ENCODE measurements around the gene MTMR12. TPM values are rescaled to one million over a fixed set of nuclear protein-coding genes. Genes with fewer than 3 reads are reported as not detected.

Gene MTMR12
- total and polyA plus RNA-seq, 2 of the 8 experiments (the other 6 are each of a cell fraction or from before 2014, with no cell fraction given): 19.1 to 59.3 TPM

- no peak overlapping the region for H2AFZ ChIP-seq (ENCODE audit: low read length)
- DNase-seq (ENCODE audit: low read depth in 1 of 2, low spot score in 2 of 2) (no peak), FAIRE-seq (no peak)
- no peak overlapping the region for H3K4me3 ChIP-seq (ENCODE audit: extremely low read depth in 1 of 4, insufficient read depth in 2 of 4, low read depth in 3 of 4, low read length in 4 of 4)
- H3K27ac ChIP-seq (ENCODE audit: low read depth, low read length): no peak overlapping the region
- ChIA-PET CTCF (ENCODE audit: partially characterized antibody) (no interaction called here), POLR2A (ENCODE audit: partially characterized antibody) (interaction anchor here (1.0 kb wide), 1 partner anchor 33 kb away, joined by 3 read pairs; no protein-coding TSS in a partner anchor)
- H3K9me3 ChIP-seq (ENCODE audit: insufficient read depth in 2 of 2, low read depth in 1 of 2, low read length in 1 of 2): peaks cover 0 to 2% of the 10 kb centered on the region in 2 experiments; a peak in 1 of 4 replicates
- no peak overlapping the region for H4K91ac ChIP-seq (replicated peaks; ENCODE audit: insufficient read length, low read length)
- no peak overlapping the region for H3K9ac ChIP-seq (replicated peaks in 1 of 4; ENCODE audit: extremely low read depth in 1 of 4, low read depth in 3 of 4, low read length in 3 of 4)
- no peak overlapping the region for H2BK120ac ChIP-seq (replicated peaks; ENCODE audit: low read depth, low read length)
- H3K14ac ChIP-seq (ENCODE audit: insufficient read length): no peak overlapping the region
- H3K23ac ChIP-seq (ENCODE audit: insufficient read length): no peak overlapping the region
- H2BK15ac ChIP-seq (ENCODE audit: low read length): no peak overlapping the region
- no peaks in the 10 kb centered on the region for H3K23me2 ChIP-seq (ENCODE audit: low read depth, low read length)
- no peak overlapping the region for H2AK5ac ChIP-seq (ENCODE audit: low read depth, low read length)
- H3K4me2 ChIP-seq (ENCODE audit: insufficient read depth in 1 of 2, low read depth in 2 of 2, low read length in 2 of 2): no peak overlapping the region
- no peak overlapping the region for H2BK12ac ChIP-seq (ENCODE audit: low read depth, low read length)
- H4K20me1 ChIP-seq (replicated peaks in 1 of 2; ENCODE audit: control insufficient read depth in 1 of 2, insufficient read depth in 2 of 2, low read length in 2 of 2): no peaks in the 10 kb centered on the region
- no peak overlapping the region for H2BK5ac ChIP-seq (ENCODE audit: low read depth, low read length)
- no peak overlapping the region for H3K18ac ChIP-seq (ENCODE audit: extremely low read depth, low read length)
- TF ChIP-seq NRF1 (IDR thresholded peaks at IDR 0.05; ENCODE audit: low read depth, low read length): no peak
- TF ChIP-seq KDM1A (IDR thresholded peaks at IDR 0.05; ENCODE audit: borderline replicate concordance, low read length): peak; percentile 58
- H3K36me3 ChIP-seq (ENCODE audit: control insufficient read depth in 2 of 4, insufficient read depth in 4 of 4, low read length in 3 of 4): no peaks in the 10 kb centered on the region
- H4K8ac ChIP-seq (ENCODE audit: extremely low read depth, insufficient read depth, low read length): no peak overlapping the region
- no peak overlapping the region for H3K4ac ChIP-seq (replicated peaks; ENCODE audit: insufficient read length, low read depth, low read length)
- H3K4me1 ChIP-seq (replicated peaks in 1 of 4; ENCODE audit: control insufficient read depth in 3 of 4, insufficient read depth in 4 of 4, low read length in 3 of 4): no peaks in the 10 kb centered on the region
- H3K27me3 ChIP-seq (replicated peaks in 1 of 4; ENCODE audit: control insufficient read depth in 3 of 4, extremely low read depth in 1 of 4, insufficient read depth in 3 of 4, low read length in 3 of 4): no peaks in the 10 kb centered on the region
- H3K79me1 ChIP-seq (ENCODE audit: low read depth, low read length): no peaks in the 10 kb centered on the region
- no peaks in the 10 kb centered on the region for H3K79me2 ChIP-seq (ENCODE audit: control insufficient read depth in 1 of 2, insufficient read depth in 2 of 2, low read length in 2 of 2)
- H4K5ac ChIP-seq (ENCODE audit: insufficient read length, low read depth, low read length): no peak overlapping the region
- no peak overlapping the region for H3K56ac ChIP-seq (replicated peaks; ENCODE audit: insufficient read length, low read depth, low read length)
- no peak overlapping the region for H2BK20ac ChIP-seq (ENCODE audit: low read length)
Measured at GRCh38 chr5:32187675-32188074, 125.1 kb downstream of the MTMR12 start.

Measured in H1 (cell line).